HepG2 (cell line): ENCODE data around the gene FIZ1.

ENCODE experiments used
- BHLHE40 ChIP-seq: IDR thresholded peaks from 2 replicates; pipeline ENCODE4 v1.6.1; 2011; ENCODE audit warnings: low read length, improper control_type of control experiment
- CTCF ChIP-seq: sonication (generic); formaldehyde crosslinking; IDR thresholded peaks from 2 replicates; pipeline ENCODE4 v1.5.0; 2020; ENCODE audit warnings: mild to moderate bottlenecking, missing genetic modification reagents, moderate library complexity
- DNMT1 ChIP-seq: sonication (generic); formaldehyde crosslinking; IDR thresholded peaks from 2 replicates; pipeline ENCODE4 v1.5.1; 2020; ENCODE audit warnings: mild to moderate bottlenecking, missing genetic modification reagents
- SAFB2 ChIP-seq: sonication (generic); formaldehyde crosslinking; IDR thresholded peaks from 2 replicates; pipeline ENCODE4 v1.5.1; 2020; ENCODE audit warnings: missing genetic modification reagents, low read depth, mild to moderate bottlenecking, borderline replicate concordance
- U2AF1 ChIP-seq: fragments of 200-400 bp; formaldehyde crosslinking; optimal IDR thresholded peaks from 2 replicates; pipeline ENCODE3; 2017; ENCODE audit warnings: mild to moderate bottlenecking, low read depth, low read length
- ZBTB2 ChIP-seq: sonication (generic); formaldehyde crosslinking; IDR thresholded peaks from 2 replicates; pipeline ENCODE4 v1.8.0; 2022; ENCODE audit warnings: low read depth, missing genetic modification reagents
- ZNF614 ChIP-seq: IDR thresholded peaks from 2 replicates; pipeline ENCODE4 v1.6.1; 2018; ENCODE audit warnings: missing biosample characterization, missing genetic modification reagents, inconsistent platforms, borderline replicate concordance
- ZNF747 ChIP-seq: sonication (generic); formaldehyde crosslinking; IDR thresholded peaks from 2 replicates; pipeline ENCODE4 v1.8.1; 2023; ENCODE audit warnings: missing genetic modification reagents, mild to moderate bottlenecking, borderline replicate concordance
- TF ChIP-seq, protein P1 (sequence below): conservative IDR thresholded peaks from 2 replicates; pipeline ENCODE4 v1.6.1; 2018; ENCODE audit warnings: missing genetic modification reagents

DNA sequence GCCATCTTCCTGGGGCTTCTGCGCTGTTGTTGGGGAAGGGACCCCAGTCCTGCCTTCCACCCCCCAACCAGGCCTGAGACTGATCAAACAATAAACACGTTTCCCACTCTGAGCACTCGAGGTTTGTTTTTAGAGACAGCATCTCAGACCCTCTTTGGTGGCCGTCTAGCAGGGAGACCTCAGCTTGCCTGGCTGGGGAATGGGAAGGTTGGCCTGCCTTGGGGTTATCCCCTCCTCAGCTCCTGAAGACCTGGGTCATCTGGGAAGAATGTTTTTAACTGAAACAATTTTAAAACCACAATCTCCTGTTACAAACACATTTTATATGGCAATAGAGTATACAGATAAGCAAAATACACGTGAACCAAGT, 46.2 kb upstream of the FIZ1 start:
- TF ChIP-seq U2AF1 (no peak), DNMT1 (CRISPR knock-in tag) (no peak), ZNF747 (CRISPR knock-in tag) (no peak), ZBTB2 (no peak), SAFB2 (CRISPR knock-in tag) (no peak), BHLHE40 (no peak), CTCF (CRISPR knock-in tag) (no peak), ZNF614 (CRISPR knock-in tag) (no peak)
- TF ChIP-seq, protein P1, sequence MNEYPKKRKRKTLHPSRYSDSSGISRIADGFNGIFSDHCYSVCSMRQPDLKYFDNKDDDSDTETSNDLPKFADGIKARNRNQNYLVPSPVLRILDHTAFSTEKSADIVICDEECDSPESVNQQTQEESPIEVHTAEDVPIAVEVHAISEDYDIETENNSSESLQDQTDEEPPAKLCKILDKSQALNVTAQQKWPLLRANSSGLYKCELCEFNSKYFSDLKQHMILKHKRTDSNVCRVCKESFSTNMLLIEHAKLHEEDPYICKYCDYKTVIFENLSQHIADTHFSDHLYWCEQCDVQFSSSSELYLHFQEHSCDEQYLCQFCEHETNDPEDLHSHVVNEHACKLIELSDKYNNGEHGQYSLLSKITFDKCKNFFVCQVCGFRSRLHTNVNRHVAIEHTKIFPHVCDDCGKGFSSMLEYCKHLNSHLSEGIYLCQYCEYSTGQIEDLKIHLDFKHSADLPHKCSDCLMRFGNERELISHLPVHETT (CRISPR knock-in tag): no peak
